ENCODE measurements around the gene CAPN8. TPM values are rescaled to one million over a fixed set of nuclear protein-coding genes. Genes with fewer than 3 reads are reported as not detected.
A peak's percentile ranks its signal among the peaks of the same experiment; 100 is the strongest.

CAPN8 gene
- total RNA-seq, 1 donor from 2014 or later: 70.6 TPM

- Histone ChIP-seq H3K4me3 (no peak overlapping the region), H3K4me1 (no peaks in the 10 kb centered on the region), H3K36me3 (no peaks in the 10 kb centered on the region), H3K27me3 (ENCODE audit: low read depth) (no peaks in the 10 kb centered on the region), H3K9me3 (no peaks in the 10 kb centered on the region), H3K27ac (no peak overlapping the region)
- intact Hi-C loops (cut with DNase I): no loop called here
- ATAC-seq (no peak), DNase-seq (no peak)
- TF ChIP-seq, protein P1, sequence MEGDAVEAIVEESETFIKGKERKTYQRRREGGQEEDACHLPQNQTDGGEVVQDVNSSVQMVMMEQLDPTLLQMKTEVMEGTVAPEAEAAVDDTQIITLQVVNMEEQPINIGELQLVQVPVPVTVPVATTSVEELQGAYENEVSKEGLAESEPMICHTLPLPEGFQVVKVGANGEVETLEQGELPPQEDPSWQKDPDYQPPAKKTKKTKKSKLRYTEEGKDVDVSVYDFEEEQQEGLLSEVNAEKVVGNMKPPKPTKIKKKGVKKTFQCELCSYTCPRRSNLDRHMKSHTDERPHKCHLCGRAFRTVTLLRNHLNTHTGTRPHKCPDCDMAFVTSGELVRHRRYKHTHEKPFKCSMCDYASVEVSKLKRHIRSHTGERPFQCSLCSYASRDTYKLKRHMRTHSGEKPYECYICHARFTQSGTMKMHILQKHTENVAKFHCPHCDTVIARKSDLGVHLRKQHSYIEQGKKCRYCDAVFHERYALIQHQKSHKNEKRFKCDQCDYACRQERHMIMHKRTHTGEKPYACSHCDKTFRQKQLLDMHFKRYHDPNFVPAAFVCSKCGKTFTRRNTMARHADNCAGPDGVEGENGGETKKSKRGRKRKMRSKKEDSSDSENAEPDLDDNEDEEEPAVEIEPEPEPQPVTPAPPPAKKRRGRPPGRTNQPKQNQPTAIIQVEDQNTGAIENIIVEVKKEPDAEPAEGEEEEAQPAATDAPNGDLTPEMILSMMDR (IDR thresholded peaks at IDR 0.05): no peak
Observed at GRCh38 chr1:223515926-223516325, 149.6 kb downstream of the CAPN8 start.

- TF ChIP-seq, protein P1 (IDR thresholded peaks at IDR 0.05): no peak
Observed at GRCh38 chr1:223515421-223515820, 150.1 kb downstream of the CAPN8 start.

DNA sequence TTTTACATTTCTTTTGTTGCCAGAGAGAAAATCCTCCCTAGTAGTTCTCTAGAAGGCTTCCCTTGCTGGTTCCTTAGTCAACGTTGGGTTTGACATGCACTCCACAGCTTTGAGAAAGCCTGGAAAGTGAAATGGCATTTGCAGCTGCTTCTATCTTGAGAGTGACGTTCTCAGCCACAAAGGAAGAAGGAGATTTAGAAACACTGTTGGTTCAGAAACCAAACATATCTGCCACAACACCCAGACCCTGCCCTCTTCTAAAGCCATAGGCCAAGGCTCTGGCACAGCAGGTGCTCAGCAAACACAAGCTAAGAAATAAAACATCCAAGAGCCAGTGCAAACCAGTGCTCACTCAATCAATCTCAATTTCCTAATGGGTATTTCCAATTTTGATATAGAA lies 150.9 kb downstream of the CAPN8 start:
- TF ChIP-seq, protein P1 (IDR thresholded peaks at IDR 0.05): no peak
- no peaks in the 10 kb centered on the region for H3K27me3 ChIP-seq (ENCODE audit: low read depth)
- H3K36me3 ChIP-seq: no peaks in the 10 kb centered on the region
- H3K27ac ChIP-seq: no peak overlapping the region
- H3K4me1 ChIP-seq: no peaks in the 10 kb centered on the region
- H3K9me3 ChIP-seq: no peaks in the 10 kb centered on the region
- no peak overlapping the region for H3K4me3 ChIP-seq
- no peak for ATAC-seq
- intact Hi-C loops (cut with DNase I): no loop called here
- no peak for DNase-seq

More at GRCh38 chr1:223515421-223515820, 150.1 kb downstream of the CAPN8 start:
- ATAC-seq: no peak
- H3K27me3 ChIP-seq (ENCODE audit: low read depth): no peaks in the 10 kb centered on the region
- no peaks in the 10 kb centered on the region for H3K36me3 ChIP-seq
- intact Hi-C loops (cut with DNase I): no loop called here
- no peak for DNase-seq
- no peaks in the 10 kb centered on the region for H3K4me1 ChIP-seq
- H3K9me3 ChIP-seq: no peaks in the 10 kb centered on the region
- H3K4me3 ChIP-seq: no peak overlapping the region
- no peak overlapping the region for H3K27ac ChIP-seq

DNA sequence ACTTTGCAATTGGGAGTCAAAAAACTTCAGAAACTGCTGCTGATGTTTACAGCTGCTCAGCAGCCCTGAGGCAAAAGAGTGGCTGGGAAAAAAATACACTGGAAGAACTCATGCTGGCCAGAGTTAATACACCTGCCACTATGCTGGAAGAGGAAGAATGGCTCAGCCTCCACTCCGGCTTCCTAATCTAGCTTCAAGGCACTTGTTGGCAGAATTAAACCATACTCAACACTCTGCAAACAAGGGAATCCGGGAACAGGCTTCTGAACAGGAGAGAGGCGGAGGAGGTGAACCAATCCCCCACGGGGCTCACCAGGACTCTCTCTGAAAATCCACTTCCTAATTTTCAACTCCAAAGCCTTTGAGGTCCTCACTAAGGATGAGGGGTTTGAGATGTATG lies 152.2 kb downstream of the CAPN8 start:
- H3K4me3 ChIP-seq: no peak overlapping the region
- DNase-seq (no peak), ATAC-seq (peak; percentile 62 to 86)
- TF ChIP-seq, protein P1 (IDR thresholded peaks at IDR 0.05): no peak
- no peaks in the 10 kb centered on the region for H3K36me3 ChIP-seq
- intact Hi-C loops (cut with DNase I): no loop called here
- no peak overlapping the region for H3K27ac ChIP-seq
- H3K27me3 ChIP-seq (ENCODE audit: low read depth): no peaks in the 10 kb centered on the region
- no peaks in the 10 kb centered on the region for H3K9me3 ChIP-seq
- no peaks in the 10 kb centered on the region for H3K4me1 ChIP-seq

DNA sequence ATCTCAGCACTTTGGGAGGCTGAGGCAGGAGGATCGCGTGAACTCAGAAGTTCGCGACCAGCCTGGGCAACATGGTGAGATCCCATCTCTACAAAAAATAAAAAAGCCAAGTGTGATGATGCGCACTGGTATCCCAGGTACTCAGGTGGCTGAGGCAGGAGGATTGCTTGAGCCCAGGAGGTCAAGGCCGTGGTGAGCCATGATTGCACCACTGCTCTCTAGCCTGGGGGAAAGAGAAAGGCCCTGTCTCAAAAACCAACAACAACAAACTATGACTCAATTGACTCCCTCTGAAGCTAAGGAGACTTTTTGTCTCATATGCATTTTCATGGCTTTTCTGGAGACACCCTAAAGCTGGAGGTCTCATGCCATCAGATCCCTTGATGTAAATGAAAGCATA lies 153.4 kb downstream of the CAPN8 start:
- Histone ChIP-seq H3K4me3 (no peak overlapping the region), H3K36me3 (no peaks in the 10 kb centered on the region), H3K4me1 (no peaks in the 10 kb centered on the region), H3K9me3 (no peaks in the 10 kb centered on the region), H3K27ac (no peak overlapping the region), H3K27me3 (ENCODE audit: low read depth) (no peaks in the 10 kb centered on the region)
- ATAC-seq (no peak), DNase-seq (no peak)
- intact Hi-C loops (cut with DNase I): no loop called here
- TF ChIP-seq, protein P1 (IDR thresholded peaks at IDR 0.05): no peak

DNA sequence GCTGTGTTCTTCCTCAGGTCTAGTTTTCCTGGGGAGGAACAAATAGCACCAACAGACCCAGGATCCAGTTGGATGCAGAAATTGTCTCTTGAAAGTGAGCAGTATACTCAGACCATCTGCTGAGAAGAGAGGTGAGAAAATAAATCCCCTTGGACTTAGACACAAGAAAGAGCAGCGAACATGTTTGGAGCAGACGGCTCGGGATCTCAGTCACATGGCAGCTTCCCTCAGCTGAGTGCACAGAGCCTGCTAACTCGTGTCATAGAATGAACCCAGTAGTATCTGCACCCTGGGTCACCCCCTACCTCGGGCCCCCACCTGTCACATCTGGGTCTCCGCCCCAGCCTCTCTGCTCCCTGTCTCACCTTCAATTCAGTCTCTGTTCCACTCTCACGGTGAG lies 156.7 kb downstream of the CAPN8 start:
- DNase-seq (no peak), ATAC-seq (no peak)
- H3K9me3 ChIP-seq: no peaks in the 10 kb centered on the region
- intact Hi-C loops (cut with DNase I): no loop called here
- no peaks in the 10 kb centered on the region for H3K27me3 ChIP-seq (ENCODE audit: low read depth)
- no peaks in the 10 kb centered on the region for H3K4me1 ChIP-seq
- H3K4me3 ChIP-seq: no peak overlapping the region
- H3K27ac ChIP-seq: no peak overlapping the region
- TF ChIP-seq, protein P1 (IDR thresholded peaks at IDR 0.05): no peak
- no peaks in the 10 kb centered on the region for H3K36me3 ChIP-seq
